ENCODE measurements around the gene CSRP1.
A peak's percentile ranks its signal among the peaks of the same experiment; 100 is the strongest.

The CSRP1 gene

GRCh38 chr1:201513498-201514243 lies 6.7 kb upstream of the CSRP1 start:
- no peak for DNase-seq (ENCODE audit: low spot score)

GRCh38 chr1:201511941-201512539 lies 5.1 kb upstream of the CSRP1 start:
- peak; percentile 10 for DNase-seq (ENCODE audit: low spot score)

- no peak for DNase-seq (ENCODE audit: low spot score)
These were observed 4.5 kb upstream of the CSRP1 start for GRCh38 chr1:201511396-201511940.

GRCh38 chr1:201510734-201511133 lies 3.8 kb upstream of the CSRP1 start:
- no peak for DNase-seq (ENCODE audit: low spot score)

GRCh38 chr1:201509601-201510374 lies 2.9 kb upstream of the CSRP1 start:
- no peak for DNase-seq (ENCODE audit: low spot score)

- no peak for DNase-seq (ENCODE audit: low spot score)
These were observed 1.9 kb upstream of the CSRP1 start for GRCh38 chr1:201508809-201509208.

GRCh38 chr1:201507360-201507675 lies 395 bp upstream of the CSRP1 start:
- DNase-seq (ENCODE audit: low spot score), result no peak

- DNase-seq (ENCODE audit: low spot score), result no peak
These were observed 831 bp downstream of the CSRP1 start for GRCh38 chr1:201506092-201506491.

GRCh38 chr1:201505503-201505890 lies 1.4 kb downstream of the CSRP1 start:
- DNase-seq (ENCODE audit: low spot score), result peak; percentile 55

- DNase-seq (ENCODE audit: low spot score), result no peak
These were observed 2.0 kb downstream of the CSRP1 start for GRCh38 chr1:201504799-201505502.

- DNase-seq (ENCODE audit: low spot score), result no peak
These were observed 2.7 kb downstream of the CSRP1 start for GRCh38 chr1:201504179-201504631.

- DNase-seq (ENCODE audit: low spot score), result peak; percentile 77
These were observed 3.3 kb downstream of the CSRP1 start for GRCh38 chr1:201503397-201504176.

- DNase-seq (ENCODE audit: low spot score), result no peak
These were observed 4.4 kb downstream of the CSRP1 start for GRCh38 chr1:201502511-201502857.

- peak; percentile 16 for DNase-seq (ENCODE audit: low spot score)
These were observed 5.0 kb downstream of the CSRP1 start for GRCh38 chr1:201501812-201502510.

GRCh38 chr1:201501144-201501543 lies 5.8 kb downstream of the CSRP1 start:
- DNase-seq (ENCODE audit: low spot score), result no peak

- no peak for DNase-seq (ENCODE audit: low spot score)
These were observed 6.2 kb downstream of the CSRP1 start for GRCh38 chr1:201500670-201501120.

- no peak for DNase-seq (ENCODE audit: low spot score)
These were observed 6.9 kb downstream of the CSRP1 start for GRCh38 chr1:201499795-201500669.

GRCh38 chr1:201499191-201499590 lies 7.7 kb downstream of the CSRP1 start:
- DNase-seq (ENCODE audit: low spot score), result no peak

GRCh38 chr1:201498621-201499020 lies 8.3 kb downstream of the CSRP1 start:
- DNase-seq (ENCODE audit: low spot score), result no peak
